MV-4-11 (cell line): Measurements from ENCODE around the gene OTX1.
"Not testable (repeated sequence)": the region's sequence is repeated elsewhere in the genome, so short reads cannot be mapped to it uniquely, and the experiment has no call there.

Source experiments
- DNase-seq: peaks from one replicate; lab custom pipeline; 2025; lab: John Stamatoyannopoulos, UW

OTX1 gene

GRCh38 chr2:63050334-63051041, at the start of gene OTX1:
OTX1 (plus strand) TSS chr2:63050830; CDS start chr2:63052991, 2,161 bp downstream.
- no peak for DNase-seq

DNA sequence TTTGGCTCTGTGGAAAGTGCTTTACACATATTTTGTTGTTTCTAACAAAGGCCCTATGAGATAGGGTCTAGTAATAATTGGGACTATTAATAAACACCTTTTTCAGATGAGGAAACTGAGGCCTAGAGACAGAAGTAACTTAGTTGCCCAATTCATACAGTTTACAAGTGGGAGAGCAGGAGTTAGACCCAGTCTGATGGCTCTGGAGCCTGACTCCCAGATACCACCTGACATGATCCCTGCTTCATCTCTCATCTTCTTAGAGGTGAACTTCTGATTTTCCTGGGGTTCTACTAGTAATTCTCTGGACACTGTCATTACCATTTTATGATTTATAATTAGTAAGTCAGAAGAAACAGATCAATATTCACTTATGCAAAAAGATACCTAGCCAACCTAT, 49.1 kb upstream of the OTX1 start:
- no peak for DNase-seq

DNA sequence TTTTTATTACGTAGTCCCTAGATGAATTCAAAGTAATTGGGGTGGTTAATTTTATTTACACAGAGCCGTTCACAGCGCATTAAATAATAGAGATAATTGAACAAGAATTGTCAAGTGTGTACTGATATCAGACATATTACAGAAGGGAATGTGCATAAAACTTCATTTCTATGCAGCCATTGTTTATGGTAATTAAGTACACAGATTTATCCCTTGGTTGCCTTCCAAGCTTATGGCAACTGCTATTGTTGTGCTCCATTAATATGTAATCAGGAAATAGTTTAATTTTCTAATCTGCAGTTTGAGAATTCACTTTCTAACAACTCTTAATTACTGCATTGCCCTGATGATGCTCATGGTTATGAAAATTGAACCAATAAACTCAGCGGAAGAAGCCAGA, 47.3 kb upstream of the OTX1 start:
- no peak for DNase-seq

DNA sequence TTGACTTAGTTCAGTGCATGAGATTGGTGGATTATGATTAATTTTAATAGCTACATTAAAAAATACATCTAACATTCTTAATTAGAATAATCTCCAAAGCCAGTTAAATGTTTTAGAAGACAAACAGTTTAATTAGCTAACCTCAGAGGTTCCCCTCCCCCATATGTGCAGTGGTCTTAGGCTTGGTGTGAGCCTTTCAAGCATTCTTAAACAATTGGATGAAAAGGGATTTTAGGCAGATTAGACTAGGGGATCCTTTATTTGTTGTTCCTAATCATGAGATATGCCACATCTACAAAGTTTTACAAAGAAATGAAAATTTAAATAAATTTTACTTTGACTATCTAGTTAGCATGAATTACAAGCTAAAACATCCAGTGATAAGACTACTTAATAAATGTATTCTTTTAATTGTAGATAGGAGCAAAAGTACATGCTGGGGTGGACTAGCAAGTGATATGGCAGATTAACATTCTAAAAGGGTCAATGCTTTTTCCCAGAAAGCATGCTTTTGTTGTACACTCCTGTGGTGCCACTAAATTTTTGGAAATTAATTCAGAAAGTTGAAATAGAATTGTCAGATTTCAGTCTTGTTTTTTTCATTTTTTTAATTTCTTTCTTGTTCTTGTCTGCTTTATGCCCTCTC, 42.7 kb upstream of the OTX1 start:
- no peak for DNase-seq

GRCh38 chr2:63008838-63009237, 41.8 kb upstream of the OTX1 start:
- DNase-seq, result no peak

- no peak for DNase-seq
Measured at GRCh38 chr2:63009490-63009889, 41.1 kb upstream of the OTX1 start.

DNA sequence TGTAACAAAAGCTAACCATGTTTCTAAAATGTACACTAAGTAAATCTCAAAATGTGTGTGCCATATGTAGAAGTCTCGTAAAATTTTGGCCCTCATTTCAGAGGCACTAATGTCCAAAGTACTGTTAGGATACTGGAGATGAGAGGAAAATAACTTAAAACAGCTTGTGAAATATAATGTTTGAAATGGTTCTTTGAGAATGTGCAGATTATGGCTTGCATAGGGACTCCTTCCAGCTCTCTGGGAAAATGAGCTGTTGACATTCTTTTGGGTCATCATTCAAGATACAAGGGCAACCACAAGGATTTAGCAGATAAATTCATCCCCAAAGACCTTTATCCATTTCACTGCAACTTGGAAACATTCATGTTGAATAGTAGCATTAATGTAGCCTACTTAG, 38.1 kb upstream of the OTX1 start:
- no peak for DNase-seq

GRCh38 chr2:63013438-63013837, 37.2 kb upstream of the OTX1 start:
- DNase-seq, result no peak

- no peak for DNase-seq
Measured at GRCh38 chr2:63015389-63015788, 35.2 kb upstream of the OTX1 start.

- DNase-seq, result no peak
Measured at GRCh38 chr2:63018439-63018838, 32.2 kb upstream of the OTX1 start.

DNA sequence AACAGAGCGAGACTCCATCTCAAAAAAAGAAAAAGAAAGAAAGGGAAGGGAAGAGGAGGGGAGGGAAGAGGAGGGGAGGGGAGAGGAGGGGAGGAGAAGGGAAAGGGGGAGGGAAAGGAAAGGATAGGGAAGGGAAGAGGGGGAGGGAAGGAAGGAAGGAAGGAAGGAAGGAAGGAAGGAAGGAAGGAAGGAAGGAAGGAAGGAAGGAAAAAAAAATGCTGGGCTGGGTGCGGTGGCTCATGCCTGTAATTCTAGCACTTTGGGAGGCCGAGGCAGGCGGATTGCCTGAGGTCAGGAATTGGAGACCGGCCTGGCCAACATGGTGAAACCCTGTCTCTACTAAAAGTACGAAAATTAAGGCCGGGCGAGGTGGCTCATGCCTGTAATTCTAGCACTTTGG, 30.9 kb upstream of the OTX1 start:
- not testable (repeated sequence) for DNase-seq

DNA sequence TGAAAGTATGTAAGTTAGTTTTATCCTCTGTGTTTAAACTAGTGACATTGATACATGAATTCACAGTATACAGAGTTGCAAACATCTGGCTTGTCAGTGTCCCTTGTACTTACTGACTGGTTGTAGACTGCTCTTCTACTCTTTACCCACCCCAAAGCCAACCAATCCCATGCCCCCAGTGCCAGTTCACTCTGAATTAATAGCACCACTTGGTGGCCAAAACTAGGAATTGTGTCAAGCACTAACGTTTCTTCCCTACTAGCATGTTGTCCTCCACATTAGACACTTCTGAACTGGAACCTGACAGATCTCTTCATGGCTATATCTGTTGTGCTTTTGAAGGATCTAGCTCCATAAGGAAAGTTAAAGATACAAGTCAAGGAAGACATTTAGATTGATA, 27.2 kb upstream of the OTX1 start:
- peak; percentile 13 for DNase-seq

DNA sequence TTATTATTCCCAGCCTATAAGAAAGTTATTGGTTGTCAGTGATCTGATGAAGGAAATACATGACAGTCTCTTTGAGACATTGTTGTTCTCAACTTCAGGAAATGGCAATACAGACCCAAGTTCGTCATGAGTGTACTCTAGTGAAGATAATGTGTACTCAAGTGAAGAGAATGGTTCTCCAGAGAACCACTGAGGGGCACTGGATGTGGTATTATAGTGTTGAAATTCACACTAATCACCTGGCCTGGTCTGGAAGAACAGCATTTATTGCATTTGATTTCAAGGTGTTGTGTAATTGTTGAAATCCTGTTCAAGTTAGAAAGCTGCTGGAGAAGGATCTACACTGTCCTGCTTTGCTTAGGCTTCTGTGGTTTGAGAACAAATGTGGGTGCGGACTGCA, 23.4 kb upstream of the OTX1 start:
- DNase-seq, result no peak

- no peak for DNase-seq
Measured at GRCh38 chr2:63029058-63029457, 21.6 kb upstream of the OTX1 start.

- no peak for DNase-seq
Measured at GRCh38 chr2:63034526-63034925, 16.1 kb upstream of the OTX1 start.

- no peak for DNase-seq
Measured at GRCh38 chr2:63035169-63035568, 15.5 kb upstream of the OTX1 start.

DNA sequence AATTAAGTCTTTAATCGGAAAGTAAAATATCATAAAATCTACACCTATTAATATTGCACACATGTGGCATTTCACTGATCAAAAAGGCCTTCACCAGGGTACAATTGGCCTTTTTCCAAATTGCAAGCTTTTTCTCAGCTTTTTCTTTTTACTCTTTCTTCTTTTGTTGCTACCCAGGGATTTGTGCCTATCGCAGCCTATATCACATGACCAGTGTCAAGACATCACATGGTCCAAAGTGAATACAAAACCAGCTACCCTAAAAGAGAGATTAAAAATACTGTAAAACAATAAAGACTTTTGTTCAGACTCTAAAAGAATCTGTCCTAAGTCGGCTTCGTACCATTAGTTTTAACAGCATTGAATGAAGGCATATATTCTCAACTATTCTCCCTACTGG, 15.0 kb upstream of the OTX1 start:
- no peak for DNase-seq

- no peak for DNase-seq
Measured at GRCh38 chr2:63038034-63038433, 12.6 kb upstream of the OTX1 start.

DNA sequence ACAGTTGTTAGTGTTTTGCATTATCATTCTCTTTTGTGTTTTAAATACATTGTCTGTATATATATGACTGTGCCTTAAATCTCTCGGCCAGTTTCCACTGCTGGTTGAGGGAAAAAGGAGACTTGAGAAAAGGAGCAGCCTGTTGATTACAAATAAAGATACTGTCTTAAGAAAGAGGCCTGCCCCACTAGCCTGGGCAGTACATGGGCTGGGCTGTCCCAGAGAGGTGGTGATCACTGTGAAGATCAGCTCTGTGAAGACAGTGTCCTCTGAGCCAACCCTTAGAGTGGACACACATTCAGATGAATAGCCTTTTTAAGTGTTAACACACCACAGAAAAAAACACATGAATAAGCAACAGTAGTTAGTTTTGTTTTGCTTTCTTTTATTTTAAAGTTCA, 10.0 kb upstream of the OTX1 start:
- DNase-seq, result no peak

DNA sequence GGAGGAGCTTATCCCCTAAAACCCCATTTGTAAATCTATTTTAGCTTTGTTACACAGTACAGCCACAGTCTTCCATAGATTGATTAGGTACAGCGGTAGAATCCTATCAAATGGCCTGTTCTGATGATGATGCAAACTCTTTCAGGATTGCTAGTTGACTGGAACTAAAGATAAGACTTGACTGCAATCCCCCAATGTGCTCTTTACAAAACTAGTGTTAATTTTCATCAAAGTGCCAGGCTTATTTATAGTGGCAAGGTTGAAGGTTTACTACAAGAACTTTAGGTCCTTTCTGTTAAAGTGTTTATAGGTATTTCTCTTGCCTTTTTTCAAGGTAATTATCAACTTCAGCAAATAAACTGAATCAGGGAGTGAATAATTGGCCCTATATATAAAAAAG, 9.0 kb upstream of the OTX1 start:
- no peak for DNase-seq

DNA sequence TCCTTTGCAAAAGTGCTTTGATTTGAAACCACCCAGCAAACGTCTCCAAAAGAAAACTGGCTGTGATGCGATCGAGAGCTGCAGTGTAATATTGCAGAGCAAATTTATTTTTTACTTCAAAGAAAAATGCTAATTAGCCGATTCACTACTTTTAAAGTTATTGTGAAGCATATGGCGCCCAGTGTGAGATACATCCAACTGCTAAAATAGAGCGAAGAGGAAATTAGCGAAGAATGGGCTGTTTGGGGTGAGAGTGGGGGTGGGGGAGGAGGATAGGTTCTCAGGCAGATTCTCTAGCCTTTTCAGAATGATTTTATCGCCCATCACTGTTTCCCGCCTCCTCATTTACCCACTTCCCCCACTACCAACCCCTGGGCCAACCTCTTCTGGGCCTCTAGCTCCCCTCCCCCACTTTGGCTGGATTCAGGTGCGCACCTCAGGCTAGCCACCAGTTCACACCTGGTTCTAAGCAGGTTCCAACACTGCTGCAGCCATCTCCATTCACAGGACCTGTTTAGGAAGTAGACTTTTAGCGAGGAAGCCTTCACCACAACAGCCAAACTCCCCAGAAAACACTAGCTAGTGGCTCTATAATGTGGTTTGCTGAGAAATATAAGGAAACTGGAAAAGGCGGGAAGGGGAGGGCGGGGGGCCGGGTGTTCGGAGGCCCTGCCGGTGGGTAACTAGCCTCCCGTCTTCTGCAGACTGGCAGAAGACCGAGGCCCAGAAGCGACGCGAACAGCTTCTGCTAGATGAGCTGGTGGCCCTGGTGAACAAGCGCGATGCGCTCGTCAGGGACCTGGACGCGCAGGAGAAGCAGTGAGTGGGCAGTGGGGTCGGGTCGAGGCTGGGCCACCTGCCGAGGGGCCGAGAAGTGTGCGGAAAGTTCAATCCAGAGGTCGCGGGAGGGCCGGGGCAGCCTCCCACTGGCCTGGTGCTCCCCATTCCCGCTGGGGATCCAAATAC, 6.0 kb upstream of the OTX1 start:
- DNase-seq, result no peak

DNA sequence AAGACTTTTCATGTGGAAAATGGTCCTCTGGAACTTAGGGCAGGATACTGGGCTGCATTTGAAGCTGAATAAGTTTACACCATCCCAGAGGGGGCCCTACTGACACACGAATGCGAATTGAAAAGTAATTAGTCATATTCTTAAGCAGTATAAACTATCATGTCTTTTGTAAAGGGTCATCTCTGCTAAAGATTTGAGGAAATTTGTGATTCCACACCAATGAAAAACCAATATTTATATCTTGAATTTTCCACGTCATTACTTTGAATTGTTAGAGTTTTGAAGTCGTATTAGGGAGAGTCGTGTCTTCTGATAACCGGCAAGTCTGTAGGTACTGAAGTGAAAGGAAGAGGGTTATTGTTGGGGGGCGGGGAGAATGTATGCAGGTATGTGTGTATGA, 4.1 kb upstream of the OTX1 start:
- no peak for DNase-seq

DNA sequence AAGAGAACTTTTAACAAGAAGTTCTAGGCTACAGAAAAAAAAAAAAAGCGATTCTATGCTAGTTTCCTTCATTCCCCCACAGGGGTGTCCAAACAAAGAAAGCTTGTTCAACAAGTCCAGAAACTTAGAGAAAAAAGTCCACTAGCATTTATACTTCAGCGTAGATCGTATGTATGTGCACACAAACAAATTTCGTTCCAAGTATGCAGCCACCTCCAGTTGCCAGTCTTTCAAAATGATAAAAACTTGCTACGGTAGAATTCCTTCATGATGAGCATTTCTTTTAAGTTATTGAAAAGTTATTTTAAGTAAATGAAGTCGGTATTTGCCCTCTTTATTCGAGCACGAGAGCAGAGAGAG, 3.7 kb upstream of the OTX1 start:
- DNase-seq, result no peak
